WI38 (cell line): ENCODE data around the gene MORN3.

Source experiments
- H3K4me3 ChIP-seq: 2 replicates; pipeline ENCODE4 v1.5.1; 2011; ENCODE audit warnings: low read depth, mild to moderate bottlenecking, control low read depth, low read length
- TF ChIP-seq, protein P1 (sequence below): IDR thresholded peaks from 2 replicates; pipeline ENCODE4 v1.5.1; 2012; ENCODE audit warnings: low read depth, mild to moderate bottlenecking, control low read depth, low read length

Gene MORN3

DNA sequence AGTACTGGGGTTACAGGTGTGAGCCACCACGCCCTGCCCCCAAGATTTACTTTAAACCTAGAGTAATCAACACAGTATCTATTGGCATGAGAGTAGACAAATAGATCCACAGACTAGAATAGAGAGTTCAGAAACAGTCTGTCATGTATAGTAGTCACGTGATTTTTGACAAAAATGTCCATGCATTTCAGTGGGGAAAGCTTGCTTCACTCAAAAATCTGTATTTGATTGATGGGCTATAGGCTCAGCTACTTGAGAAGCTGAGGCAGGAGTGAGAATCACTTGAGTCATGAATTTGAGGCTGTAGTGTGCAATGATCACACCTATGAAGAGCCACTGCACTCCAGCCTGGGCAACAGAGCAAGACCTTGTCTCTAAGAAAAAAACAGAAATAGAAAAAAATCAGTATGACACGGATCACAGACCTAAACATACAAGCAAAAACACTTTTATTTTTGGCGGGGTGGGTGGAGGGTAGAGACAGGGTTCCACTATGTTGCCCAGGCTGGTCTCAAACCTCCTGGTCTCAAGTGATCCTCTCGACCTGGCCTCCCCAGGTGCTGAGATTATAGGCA is 50.7 kb downstream of the MORN3 start:
- no peak overlapping the region for H3K4me3 ChIP-seq
- TF ChIP-seq, protein P1, sequence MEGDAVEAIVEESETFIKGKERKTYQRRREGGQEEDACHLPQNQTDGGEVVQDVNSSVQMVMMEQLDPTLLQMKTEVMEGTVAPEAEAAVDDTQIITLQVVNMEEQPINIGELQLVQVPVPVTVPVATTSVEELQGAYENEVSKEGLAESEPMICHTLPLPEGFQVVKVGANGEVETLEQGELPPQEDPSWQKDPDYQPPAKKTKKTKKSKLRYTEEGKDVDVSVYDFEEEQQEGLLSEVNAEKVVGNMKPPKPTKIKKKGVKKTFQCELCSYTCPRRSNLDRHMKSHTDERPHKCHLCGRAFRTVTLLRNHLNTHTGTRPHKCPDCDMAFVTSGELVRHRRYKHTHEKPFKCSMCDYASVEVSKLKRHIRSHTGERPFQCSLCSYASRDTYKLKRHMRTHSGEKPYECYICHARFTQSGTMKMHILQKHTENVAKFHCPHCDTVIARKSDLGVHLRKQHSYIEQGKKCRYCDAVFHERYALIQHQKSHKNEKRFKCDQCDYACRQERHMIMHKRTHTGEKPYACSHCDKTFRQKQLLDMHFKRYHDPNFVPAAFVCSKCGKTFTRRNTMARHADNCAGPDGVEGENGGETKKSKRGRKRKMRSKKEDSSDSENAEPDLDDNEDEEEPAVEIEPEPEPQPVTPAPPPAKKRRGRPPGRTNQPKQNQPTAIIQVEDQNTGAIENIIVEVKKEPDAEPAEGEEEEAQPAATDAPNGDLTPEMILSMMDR = no peak

DNA sequence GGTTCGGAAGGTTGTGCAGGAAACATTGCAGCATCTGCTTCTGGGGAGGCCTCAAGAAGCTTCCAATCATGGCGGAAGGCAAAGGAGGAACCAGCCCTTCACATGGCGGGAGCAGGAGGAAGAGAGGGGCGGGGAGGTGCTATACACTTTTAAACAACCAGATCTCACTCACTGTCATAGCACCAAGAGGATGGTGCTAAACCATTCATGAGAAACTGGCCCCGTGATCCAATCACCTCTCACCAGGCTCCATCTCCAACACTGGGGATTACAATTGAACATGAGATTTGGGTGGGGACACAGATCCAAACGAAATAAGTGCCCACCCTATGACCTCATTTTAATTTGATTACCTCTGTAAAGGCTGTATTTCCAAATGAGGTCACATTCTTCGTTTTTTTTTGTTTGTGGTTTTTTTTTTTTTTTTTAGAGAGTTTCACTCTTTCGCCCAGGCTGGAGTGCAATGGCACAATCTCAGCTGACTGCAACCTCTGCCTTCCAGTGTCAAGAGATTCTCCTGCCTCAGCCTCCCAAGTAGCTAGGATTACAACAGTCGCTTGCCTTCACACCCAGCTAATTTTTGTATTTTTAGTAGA is 54.5 kb downstream of the MORN3 start:
- TF ChIP-seq, protein P1 = no peak
- no peak overlapping the region for H3K4me3 ChIP-seq

DNA sequence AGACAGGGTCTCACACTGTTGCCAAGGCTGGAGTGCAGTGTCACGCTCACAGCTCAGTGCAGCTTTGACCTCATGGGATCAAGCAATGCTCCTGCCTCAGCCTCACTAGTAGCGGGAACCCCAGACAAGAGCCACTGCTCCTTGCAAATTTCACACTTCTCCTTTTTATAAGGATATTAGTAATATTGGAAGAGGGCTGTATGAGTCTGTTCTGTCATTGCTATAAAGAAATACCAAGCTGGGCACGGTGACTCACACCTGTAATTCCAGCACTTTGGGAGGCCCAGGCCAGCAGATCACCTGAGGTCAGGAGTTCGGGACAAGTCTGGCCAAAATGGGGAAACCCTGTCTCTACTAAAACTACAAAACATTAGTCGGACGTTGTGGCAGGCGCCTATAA is 56.0 kb downstream of the MORN3 start:
- TF ChIP-seq, protein P1 = no peak
- no peak overlapping the region for H3K4me3 ChIP-seq

DNA sequence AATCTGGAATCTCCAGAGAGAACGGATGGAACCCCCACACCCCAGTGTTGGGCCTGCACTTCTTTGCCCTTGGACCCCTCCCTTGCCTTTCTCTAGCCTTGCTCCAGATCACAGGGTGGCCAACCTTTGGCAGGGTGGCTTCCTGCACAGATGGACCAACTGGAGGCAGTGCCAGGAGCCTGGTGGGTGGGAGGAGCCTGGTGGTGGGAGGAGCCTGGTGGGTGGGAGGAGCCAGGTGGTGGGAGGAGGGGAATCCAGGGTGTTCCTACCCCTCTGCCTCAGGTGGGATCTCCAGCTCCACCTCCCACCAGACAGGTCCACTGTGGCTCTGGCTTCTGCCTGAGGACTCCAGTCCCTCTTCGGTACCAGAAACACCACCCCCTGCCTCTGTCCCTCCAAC is 58.1 kb downstream of the MORN3 start:
- TF ChIP-seq, protein P1 = no peak
- no peak overlapping the region for H3K4me3 ChIP-seq

DNA sequence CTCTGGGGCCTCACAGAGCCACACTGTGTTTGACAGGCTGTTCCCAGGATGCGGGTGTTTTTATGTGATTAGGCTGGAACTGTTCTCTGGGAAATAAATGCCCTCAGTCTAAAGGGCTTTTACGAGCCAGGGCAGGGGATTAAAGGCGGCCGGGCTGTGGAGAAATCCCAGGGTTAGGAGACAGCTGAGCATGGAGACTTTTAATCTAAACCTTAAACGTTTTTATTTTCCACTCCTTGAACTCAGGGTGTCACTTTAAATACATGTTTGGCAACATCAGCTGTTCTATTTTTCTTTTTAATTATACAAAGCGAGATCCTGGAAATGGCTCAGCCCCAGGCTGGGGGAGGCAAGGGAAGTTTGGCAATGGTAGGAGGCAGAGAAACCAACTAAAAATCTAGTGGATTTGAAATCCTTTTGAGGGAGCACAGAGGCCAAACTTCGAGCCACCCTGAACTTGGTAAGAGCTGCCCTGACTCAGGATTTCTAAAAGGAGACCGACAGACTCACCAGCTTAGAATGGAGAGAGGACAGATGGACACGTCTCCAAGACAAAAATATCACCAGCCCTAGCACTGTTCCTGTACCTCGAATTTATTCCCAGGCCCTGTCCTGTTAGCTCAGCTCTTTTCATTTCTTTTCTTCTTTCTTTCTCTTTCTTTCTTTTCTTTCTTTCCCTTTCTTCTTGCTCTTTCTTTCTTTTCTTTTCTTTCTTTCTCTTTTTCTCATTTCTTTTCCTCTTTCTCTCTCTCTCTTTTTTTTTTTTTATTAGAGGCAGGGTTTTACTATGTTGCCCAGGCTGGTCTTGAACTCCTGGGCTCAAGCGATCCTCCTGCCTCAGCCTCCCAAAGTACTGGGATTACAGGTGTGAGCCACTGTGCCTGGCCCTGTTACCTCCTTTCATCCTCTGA is 59.0 kb downstream of the MORN3 start:
- no peak overlapping the region for H3K4me3 ChIP-seq
- TF ChIP-seq, protein P1 = no peak

DNA sequence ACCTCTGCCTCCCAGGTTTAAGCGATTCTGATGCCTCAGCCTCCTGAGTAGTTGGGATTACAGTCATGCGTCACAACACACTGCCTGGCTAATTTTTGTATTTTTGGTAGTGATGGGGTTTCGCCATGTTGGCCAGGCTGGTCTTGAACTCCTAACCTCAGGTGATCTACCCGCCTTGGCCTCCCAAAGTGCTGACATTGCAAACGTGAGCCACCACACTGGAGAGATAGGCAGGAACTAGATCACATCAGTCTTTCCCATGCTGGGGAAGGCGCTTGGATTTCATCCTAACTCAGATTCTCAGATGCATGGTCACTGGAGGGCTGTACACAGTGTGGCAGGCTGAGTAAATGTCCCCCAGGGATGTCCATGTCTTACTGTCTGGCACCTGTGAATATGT is 61.2 kb downstream of the MORN3 start:
- no peak overlapping the region for H3K4me3 ChIP-seq
- TF ChIP-seq, protein P1 = no peak

DNA sequence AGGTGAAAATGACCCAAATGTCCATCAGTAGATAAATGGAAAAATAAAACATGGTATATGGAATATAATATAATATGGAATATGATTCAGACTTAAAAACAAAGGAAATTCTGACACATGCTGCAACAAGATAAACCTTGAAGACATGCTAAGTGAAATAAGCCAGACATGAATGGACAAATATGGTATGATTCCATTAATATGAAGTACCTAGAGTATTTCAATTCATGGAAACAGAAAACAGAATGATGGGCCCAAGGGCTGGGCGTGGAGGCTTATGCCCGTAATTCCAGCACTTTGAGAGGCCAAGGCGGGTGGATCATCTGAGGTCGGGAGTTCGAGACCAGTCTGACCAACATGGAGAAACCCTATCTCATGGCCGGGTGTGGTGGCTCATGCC is 65.9 kb downstream of the MORN3 start:
- H3K4me3 ChIP-seq = no peak overlapping the region
- TF ChIP-seq, protein P1 = no peak
